Activated T-cell treated with anti-CD3 and anti-CD28 coated beads for 24 hours (primary cell): ENCODE data around the gene RNF121.
"Not testable (repeated sequence)": the region's sequence is repeated elsewhere in the genome, so short reads cannot be mapped to it uniquely, and the experiment has no call there.

Experiments
- DNase-seq: peaks from one replicate; pipeline ENCODE4 v3.0.0-alpha.2; 2020; ENCODE audit warnings: low read depth

RNF121 gene

GRCh38 chr11:71928737-71929443 is at the start of gene RNF121:
Gene RNF121, plus strand, starts transcription at chr11:71929046. Its CDS starts 16 bp downstream, at chr11:71929062.
- peak; percentile 97 for DNase-seq

GRCh38 chr11:71885806-71886205 is 43.0 kb upstream of the RNF121 start:
- not testable (repeated sequence) for DNase-seq

GRCh38 chr11:71888335-71889010 is 40.4 kb upstream of the RNF121 start:
- not testable (repeated sequence) for DNase-seq

GRCh38 chr11:71889181-71889872 is 39.5 kb upstream of the RNF121 start:
- not testable (repeated sequence) for DNase-seq

GRCh38 chr11:71895961-71896360 is 32.9 kb upstream of the RNF121 start:
- no peak for DNase-seq

- not testable (repeated sequence) for DNase-seq
Observed at GRCh38 chr11:71901137-71901536, 27.7 kb upstream of the RNF121 start.

GRCh38 chr11:71908218-71908617 is 20.6 kb upstream of the RNF121 start:
- DNase-seq, result no peak

GRCh38 chr11:71910775-71911174 is 18.1 kb upstream of the RNF121 start:
- not testable (repeated sequence) for DNase-seq

- peak; percentile 71 for DNase-seq
Observed at GRCh38 chr11:71911321-71911985, 17.4 kb upstream of the RNF121 start.

GRCh38 chr11:71911986-71912340 is 16.9 kb upstream of the RNF121 start:
- DNase-seq, result not testable (repeated sequence)

- DNase-seq, result no peak
Observed at GRCh38 chr11:71913756-71914526, 14.9 kb upstream of the RNF121 start.

GRCh38 chr11:71914617-71915189 is 14.1 kb upstream of the RNF121 start:
- no peak for DNase-seq

- DNase-seq, result no peak
Observed at GRCh38 chr11:71917646-71918140, 11.2 kb upstream of the RNF121 start.

GRCh38 chr11:71927820-71928736 is 768 bp upstream of the RNF121 start, which contains the start of gene XNDC1N:
Gene XNDC1N, minus strand, starts transcription at chr11:71928594. Its CDS starts 5,241 bp downstream, at chr11:71923353.
- peak; percentile 52 for DNase-seq

GRCh38 chr11:71929491-71929890 is 645 bp downstream of the RNF121 start:
- no peak for DNase-seq

GRCh38 chr11:71930556-71931244 is 1.9 kb downstream of the RNF121 start:
- DNase-seq, result no peak

GRCh38 chr11:71931245-71931602 is 2.4 kb downstream of the RNF121 start:
- DNase-seq, result no peak

- no peak for DNase-seq
Observed at GRCh38 chr11:71933141-71933933, 4.5 kb downstream of the RNF121 start.
